Measurements from ENCODE around the gene ZNF664.

DNA sequence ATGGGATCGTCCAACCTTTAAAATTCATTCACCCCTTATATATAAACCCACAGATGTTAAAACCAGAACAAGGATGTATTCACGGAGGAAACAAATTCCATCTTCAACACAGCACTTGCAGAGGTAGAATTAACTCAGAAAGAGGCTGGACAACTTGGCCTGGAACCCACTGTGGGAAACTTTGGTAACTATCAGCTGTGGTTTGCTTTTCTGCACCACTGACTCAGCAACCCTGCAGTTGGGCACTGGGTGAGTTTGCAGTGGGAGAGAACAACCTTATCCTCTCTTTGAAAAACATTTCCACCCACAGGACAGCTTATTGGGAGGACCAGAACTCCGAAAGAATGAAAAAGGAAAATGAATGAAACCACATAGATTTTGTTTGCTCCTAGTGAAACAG is 66.3 kb downstream of the ZNF664 start:
- TF ChIP-seq, protein P1, sequence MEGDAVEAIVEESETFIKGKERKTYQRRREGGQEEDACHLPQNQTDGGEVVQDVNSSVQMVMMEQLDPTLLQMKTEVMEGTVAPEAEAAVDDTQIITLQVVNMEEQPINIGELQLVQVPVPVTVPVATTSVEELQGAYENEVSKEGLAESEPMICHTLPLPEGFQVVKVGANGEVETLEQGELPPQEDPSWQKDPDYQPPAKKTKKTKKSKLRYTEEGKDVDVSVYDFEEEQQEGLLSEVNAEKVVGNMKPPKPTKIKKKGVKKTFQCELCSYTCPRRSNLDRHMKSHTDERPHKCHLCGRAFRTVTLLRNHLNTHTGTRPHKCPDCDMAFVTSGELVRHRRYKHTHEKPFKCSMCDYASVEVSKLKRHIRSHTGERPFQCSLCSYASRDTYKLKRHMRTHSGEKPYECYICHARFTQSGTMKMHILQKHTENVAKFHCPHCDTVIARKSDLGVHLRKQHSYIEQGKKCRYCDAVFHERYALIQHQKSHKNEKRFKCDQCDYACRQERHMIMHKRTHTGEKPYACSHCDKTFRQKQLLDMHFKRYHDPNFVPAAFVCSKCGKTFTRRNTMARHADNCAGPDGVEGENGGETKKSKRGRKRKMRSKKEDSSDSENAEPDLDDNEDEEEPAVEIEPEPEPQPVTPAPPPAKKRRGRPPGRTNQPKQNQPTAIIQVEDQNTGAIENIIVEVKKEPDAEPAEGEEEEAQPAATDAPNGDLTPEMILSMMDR (IDR thresholded peaks at IDR 0.05 in 8 of 11, conservative IDR thresholded peaks at IDR 0.05 in 3 of 11) = no peak
- TF ChIP-seq POLR2AphosphoS5 (IDR thresholded peaks at IDR 0.05) (no peak), POLR2A (IDR thresholded peaks at IDR 0.05) (no peak)

All from spleen (tissue), 7 donors.